HepG2 (cell line): ENCODE results near the gene ABHD17A. TPM values are rescaled to one million over a fixed set of nuclear protein-coding genes. Genes with fewer than 3 reads are reported as not detected.
A peak's percentile ranks its signal among the peaks of the same experiment; 100 is the strongest.

ENCODE experiments used
- ETV6 ChIP-seq: sonication (generic); formaldehyde crosslinking; conservative IDR thresholded peaks from 2 replicates; pipeline ENCODE4 v1.4.0; 2020; ENCODE audit warnings: missing genetic modification reagents
- HES4 ChIP-seq: sonication (generic); formaldehyde crosslinking; IDR thresholded peaks from 2 replicates; pipeline ENCODE4 v1.9.0; 2021; ENCODE audit warnings: mild to moderate bottlenecking, missing genetic modification reagents, borderline replicate concordance
- MIER2 ChIP-seq: IDR thresholded peaks from 2 replicates; pipeline ENCODE4 v1.6.1; 2016; ENCODE audit warnings: missing biosample characterization, missing genetic modification reagents
- MXI1 ChIP-seq: IDR thresholded peaks from 3 replicates; pipeline ENCODE4 v1.6.1; 2012; ENCODE audit warnings: low read depth, low read length, inconsistent platforms, borderline replicate concordance
- NCOA2 ChIP-seq: sonication (generic); formaldehyde crosslinking; IDR thresholded peaks from 2 replicates; pipeline ENCODE4 v1.8.0; 2022; ENCODE audit warnings: inconsistent platforms
- RARA ChIP-seq: IDR thresholded peaks from 2 replicates; pipeline ENCODE4 v1.6.1; 2016; ENCODE audit warnings: missing genetic modification reagents, missing compliant biosample characterization
- UBTF ChIP-seq: sonication (generic); formaldehyde crosslinking; IDR thresholded peaks from 2 replicates; pipeline ENCODE4 v1.4.0; 2020; ENCODE audit warnings: mild to moderate bottlenecking, missing genetic modification reagents
- YY1 ChIP-seq: IDR thresholded peaks from 2 replicates; pipeline ENCODE4 v1.6.1; 2011; ENCODE audit warnings: low read length, low read depth, moderate library complexity, mild to moderate bottlenecking; ENCODE audit not compliant: insufficient read depth, insufficient replicate concordance
- ZNF883 ChIP-seq: sonication (generic); formaldehyde crosslinking; IDR thresholded peaks from 2 replicates; pipeline ENCODE4 v1.5.1; 2020; ENCODE audit warnings: mild to moderate bottlenecking, missing genetic modification reagents; ENCODE audit errors: not compliant biosample characterization
- polyA plus RNA-seq, 8 experiments: library from polyadenylated mRNA; depleted of rRNA in 3 of 8; stranded (reverse) in 7 of 8; unstranded in 1 of 8; fragments of >200 nt; fragmentation: Illumina TruSeq in 4 of 8; extraction: Trizol in 4 of 8; gene quantifications; 2 replicates each; pipeline versions ENCODE4 v1.2.1 to v1.2.3, GENCODE V29; 2011 to 2016; ENCODE audit warnings: low read depth in 4 of 8, missing spikeins in 1 of 8, mixed read lengths in 1 of 8; ENCODE audit not compliant: insufficient read depth in 1 of 8
- total RNA-seq, 5 experiments: library from RNA; depleted of rRNA; stranded (reverse); fragments of >200 nt; fragmentation: Illumina TruSeq; extraction: Trizol; gene quantifications; 2 replicates each; pipeline ENCODE4 v1.2.3, GENCODE V29; 2016; ENCODE audit warnings: low read depth in 1 of 5
- TF ChIP-seq, protein P1 (sequence below): sonication (generic); formaldehyde crosslinking; IDR thresholded peaks from 2 replicates; pipeline ENCODE4 v1.4.0; 2020; ENCODE audit warnings: missing genetic modification reagents
- TF ChIP-seq, protein P2 (sequence below): sonication (generic); formaldehyde crosslinking; IDR thresholded peaks from 2 replicates; pipeline ENCODE4 v1.4.0; 2020; ENCODE audit warnings: missing genetic modification reagents

The ABHD17A gene
- total and polyA plus RNA-seq, 2 of the 13 experiments (the other 11 are each of a cell fraction or from before 2014, with no cell fraction given), result 27.7 to 40.8 TPM

- TF ChIP-seq, protein P1, sequence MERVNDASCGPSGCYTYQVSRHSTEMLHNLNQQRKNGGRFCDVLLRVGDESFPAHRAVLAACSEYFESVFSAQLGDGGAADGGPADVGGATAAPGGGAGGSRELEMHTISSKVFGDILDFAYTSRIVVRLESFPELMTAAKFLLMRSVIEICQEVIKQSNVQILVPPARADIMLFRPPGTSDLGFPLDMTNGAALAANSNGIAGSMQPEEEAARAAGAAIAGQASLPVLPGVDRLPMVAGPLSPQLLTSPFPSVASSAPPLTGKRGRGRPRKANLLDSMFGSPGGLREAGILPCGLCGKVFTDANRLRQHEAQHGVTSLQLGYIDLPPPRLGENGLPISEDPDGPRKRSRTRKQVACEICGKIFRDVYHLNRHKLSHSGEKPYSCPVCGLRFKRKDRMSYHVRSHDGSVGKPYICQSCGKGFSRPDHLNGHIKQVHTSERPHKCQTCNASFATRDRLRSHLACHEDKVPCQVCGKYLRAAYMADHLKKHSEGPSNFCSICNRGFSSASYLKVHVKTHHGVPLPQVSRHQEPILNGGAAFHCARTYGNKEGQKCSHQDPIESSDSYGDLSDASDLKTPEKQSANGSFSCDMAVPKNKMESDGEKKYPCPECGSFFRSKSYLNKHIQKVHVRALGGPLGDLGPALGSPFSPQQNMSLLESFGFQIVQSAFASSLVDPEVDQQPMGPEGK (CRISPR knock-in tag), result peak; percentile 31; the same call in 1 of the 2 replicates
- TF ChIP-seq UBTF (CRISPR knock-in tag) (peak; percentile 62), HES4 (CRISPR knock-in tag) (no peak), NCOA2 (no peak), MXI1 (peak; percentile 56; the same call in 1 of the 3 replicates), YY1 (peak; percentile 48), RARA (0 out of 2 replicates have a peak, but pooled peaks have one; percentile 8), ETV6 (CRISPR knock-in tag) (no peak), ZNF883 (CRISPR knock-in tag) (peak; percentile 20), MIER2 (no peak)
- TF ChIP-seq, protein P2, sequence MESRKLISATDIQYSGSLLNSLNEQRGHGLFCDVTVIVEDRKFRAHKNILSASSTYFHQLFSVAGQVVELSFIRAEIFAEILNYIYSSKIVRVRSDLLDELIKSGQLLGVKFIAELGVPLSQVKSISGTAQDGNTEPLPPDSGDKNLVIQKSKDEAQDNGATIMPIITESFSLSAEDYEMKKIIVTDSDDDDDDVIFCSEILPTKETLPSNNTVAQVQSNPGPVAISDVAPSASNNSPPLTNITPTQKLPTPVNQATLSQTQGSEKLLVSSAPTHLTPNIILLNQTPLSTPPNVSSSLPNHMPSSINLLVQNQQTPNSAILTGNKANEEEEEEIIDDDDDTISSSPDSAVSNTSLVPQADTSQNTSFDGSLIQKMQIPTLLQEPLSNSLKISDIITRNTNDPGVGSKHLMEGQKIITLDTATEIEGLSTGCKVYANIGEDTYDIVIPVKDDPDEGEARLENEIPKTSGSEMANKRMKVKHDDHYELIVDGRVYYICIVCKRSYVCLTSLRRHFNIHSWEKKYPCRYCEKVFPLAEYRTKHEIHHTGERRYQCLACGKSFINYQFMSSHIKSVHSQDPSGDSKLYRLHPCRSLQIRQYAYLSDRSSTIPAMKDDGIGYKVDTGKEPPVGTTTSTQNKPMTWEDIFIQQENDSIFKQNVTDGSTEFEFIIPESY (CRISPR knock-in tag), result peak; percentile 77
These were observed 31.8 kb downstream of the ABHD17A start (continued) for GRCh38 chr19:1853295-1854038.
